Measurements from ENCODE around the gene IL2RA. TPM values are rescaled to one million over a fixed set of nuclear protein-coding genes. Genes with fewer than 3 reads are reported as not detected.
"Not testable (repeated sequence)": the region's sequence is repeated elsewhere in the genome, so short reads cannot be mapped to it uniquely, and the experiment has no call there.

The IL2RA gene
- total and polyA plus RNA-seq, 2 donors (not counting 3 experiments of a cell fraction or from before 2014, with no cell fraction given) = not detected

DNA sequence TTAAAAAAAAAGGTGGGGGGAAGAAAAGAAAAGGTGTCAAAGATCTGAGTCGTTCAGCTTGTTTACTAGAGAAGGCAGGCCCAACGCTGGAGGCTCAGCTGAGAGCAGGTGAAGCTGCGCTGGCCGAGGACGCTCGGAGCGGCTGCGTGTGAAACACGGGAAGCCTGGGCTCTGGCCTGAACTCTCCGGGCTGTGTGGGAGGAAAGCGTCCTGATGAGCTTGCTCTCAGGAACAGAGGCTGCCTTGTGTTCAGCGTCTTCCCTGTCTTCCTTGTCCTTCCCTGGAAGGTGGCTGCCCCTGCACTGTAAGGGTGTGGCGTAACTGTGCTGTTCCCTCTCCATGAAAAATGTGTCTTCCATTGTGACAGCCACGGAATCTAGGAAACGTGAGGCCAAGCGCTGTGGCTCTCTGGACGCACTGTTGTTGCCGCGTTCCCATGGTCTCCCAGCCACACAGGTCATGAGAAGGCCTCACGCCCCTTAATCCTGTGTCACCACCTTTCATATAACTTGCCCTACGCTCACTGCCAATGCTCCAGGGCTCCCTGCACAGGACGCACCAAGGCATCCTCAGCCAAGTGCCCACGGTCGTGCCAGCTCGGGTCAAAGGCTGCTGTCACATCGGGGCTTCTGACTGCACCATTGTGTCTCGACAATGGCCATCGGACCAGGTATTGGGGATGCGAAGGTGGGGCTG, 100.6 kb downstream of the IL2RA start:
- ChIA-PET CTCF (interaction anchor here (0.6 to 2.1 kb wide), 4 partner anchors 10 to 125 kb away, joined by 3 to 10 read pairs (median 4); no protein-coding TSS in a partner anchor), POLR2A (no interaction called here)
- H3K4me1 ChIP-seq (ENCODE audit: control insufficient read depth, extremely low read depth, insufficient read depth, low read length) = peaks cover 12% of the 10 kb centered on the region
- dilution Hi-C loops (cut with MboI; ENCODE audit: extremely low pct_ligation_motif_present, low sequenced_read_pairs) (loop anchor here (25.0 kb wide), 1 partner anchor 126 kb away; the partner anchor contains the start of gene RBM17), intact Hi-C loops (cut with micrococcal nuclease) (no loop called here)
- H3K36me3 ChIP-seq (ENCODE audit: control insufficient read depth in 2 of 2, extremely low read depth in 1 of 2, insufficient read depth in 2 of 2, low read length in 2 of 2) = peaks cover 0 to 12% of the 10 kb centered on the region in 2 experiments
- H3K27me3 ChIP-seq (ENCODE audit: control insufficient read depth in 2 of 2, insufficient read depth in 2 of 2, low read length in 2 of 2) = no peaks in the 10 kb centered on the region
- no peak for DNase-seq (ENCODE audit: low read depth, low spot score)
- H4K20me1 ChIP-seq (replicated peaks; ENCODE audit: control insufficient read depth, extremely low read depth, insufficient read depth, low read length) = no peaks in the 10 kb centered on the region
- H3K27ac ChIP-seq (ENCODE audit: insufficient read depth, low read depth, low read length) = no peak overlapping the region
- no peak overlapping the region for H2AFZ ChIP-seq (ENCODE audit: low read depth, low read length)
- H3K79me2 ChIP-seq (ENCODE audit: control insufficient read depth, insufficient read depth, low read length) = no peaks in the 10 kb centered on the region
- H3K9me3 ChIP-seq (replicated peaks; ENCODE audit: control insufficient read depth, insufficient read depth, low read length) = no peaks in the 10 kb centered on the region
- no peak overlapping the region for H3K4me2 ChIP-seq (ENCODE audit: insufficient read depth, low read length)
- BruUV-seq (replicated peaks) = no TSS peak
- no peaks in the 10 kb centered on the region for H3K9me1 ChIP-seq (replicated peaks; ENCODE audit: control insufficient read depth, extremely low read depth, insufficient read depth, low read length)
- no peak overlapping the region for H3K9ac ChIP-seq (replicated peaks; ENCODE audit: extremely low read depth, insufficient read depth, low read length)
- no peak for FAIRE-seq
- no peak overlapping the region for H3K4me3 ChIP-seq (replicated peaks in 1 of 3; ENCODE audit: insufficient read depth in 1 of 3, low read depth in 1 of 3, low read length in 3 of 3)
- TF ChIP-seq FOS (IDR thresholded peaks at IDR 0.05; ENCODE audit: borderline replicate concordance, insufficient read depth, low read length) (no peak), POLR2A (IDR thresholded peaks at IDR 0.05; ENCODE audit: low read depth, low read length) (no peak), MYC (IDR thresholded peaks at IDR 0.05; ENCODE audit: low read depth, low read length) (no peak), GATA2 (IDR thresholded peaks at IDR 0.05; ENCODE audit: insufficient read depth, insufficient read length, low read depth, low read length) (no peak), MAX (IDR thresholded peaks at IDR 0.05; ENCODE audit: insufficient read depth, insufficient read length) (no peak), EZH2 (IDR thresholded peaks at IDR 0.05; ENCODE audit: borderline replicate concordance, low read depth, low read length, severe bottlenecking) (no peak), POLR2AphosphoS5 (IDR thresholded peaks at IDR 0.05; ENCODE audit: insufficient read depth, low read depth, low read length) (no peak), CTCF (IDR thresholded peaks at IDR 0.05; ENCODE audit: extremely low read depth in 1 of 2, insufficient read depth in 1 of 2, low read depth in 1 of 2, low read length in 2 of 2) (no peak), JUN (IDR thresholded peaks at IDR 0.05; ENCODE audit: borderline replicate concordance, insufficient read depth, insufficient read length, low read depth) (no peak)

DNA sequence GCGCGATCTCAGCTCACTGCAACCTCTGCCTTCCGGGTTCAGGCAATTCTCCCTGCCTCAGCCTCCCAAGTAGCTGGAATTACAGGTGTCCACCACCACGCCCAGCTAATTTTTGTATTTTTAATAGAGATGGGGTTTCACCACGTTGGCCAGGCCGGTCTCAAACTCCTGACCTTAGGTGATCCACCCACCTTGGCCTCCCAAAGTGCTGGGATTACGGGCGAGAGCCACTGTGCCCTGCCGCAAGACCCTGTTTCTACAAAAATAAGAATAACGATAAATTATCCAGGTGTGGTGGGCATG, 101.2 kb downstream of the IL2RA start:
- CTCF ChIA-PET = interaction anchor here (0.9 to 2.1 kb wide), 3 partner anchors 11 to 53 kb away, joined by 3 to 10 read pairs (median 3); no protein-coding TSS in a partner anchor
- intact Hi-C loops (cut with micrococcal nuclease) = not testable (repeated sequence)

More for the DNA sequence above, 101.2 kb downstream of the IL2RA start:
- H3K9me3 ChIP-seq (replicated peaks; ENCODE audit: control insufficient read depth, insufficient read depth, low read length); H3K9ac ChIP-seq (replicated peaks; ENCODE audit: extremely low read depth, insufficient read depth, low read length); POLR2A ChIA-PET; H3K79me2 ChIP-seq (ENCODE audit: control insufficient read depth, insufficient read depth, low read length); FAIRE-seq; H4K20me1 ChIP-seq (replicated peaks; ENCODE audit: control insufficient read depth, extremely low read depth, insufficient read depth, low read length); DNase-seq (ENCODE audit: low read depth, low spot score); H3K27ac ChIP-seq (ENCODE audit: insufficient read depth, low read depth, low read length); H2AFZ ChIP-seq (ENCODE audit: low read depth, low read length); H3K4me2 ChIP-seq (ENCODE audit: insufficient read depth, low read length); H3K27me3 ChIP-seq (ENCODE audit: control insufficient read depth in 2 of 2, insufficient read depth in 2 of 2, low read length in 2 of 2); H3K4me3 ChIP-seq (replicated peaks in 1 of 3; ENCODE audit: insufficient read depth in 1 of 3, low read depth in 1 of 3, low read length in 3 of 3); H3K9me1 ChIP-seq (replicated peaks; ENCODE audit: control insufficient read depth, extremely low read depth, insufficient read depth, low read length); BruUV-seq (replicated peaks): not testable (repeated sequence)
- H3K36me3 ChIP-seq (ENCODE audit: control insufficient read depth in 2 of 2, extremely low read depth in 1 of 2, insufficient read depth in 2 of 2, low read length in 2 of 2) = peaks cover 0 to 12% of the 10 kb centered on the region in 2 experiments
- peaks cover 12% of the 10 kb centered on the region for H3K4me1 ChIP-seq (ENCODE audit: control insufficient read depth, extremely low read depth, insufficient read depth, low read length)
- dilution Hi-C loops (cut with MboI; ENCODE audit: extremely low pct_ligation_motif_present, low sequenced_read_pairs) = loop anchor here (25.0 kb wide), 1 partner anchor 126 kb away; the partner anchor contains the start of gene RBM17

Data from endothelial cell of umbilical vein (primary cell).